ENCODE data around the gene XG.
"Not testable (repeated sequence)": the region's sequence is repeated elsewhere in the genome, so short reads cannot be mapped to it uniquely, and the experiment has no call there.

The XG gene, protein sequence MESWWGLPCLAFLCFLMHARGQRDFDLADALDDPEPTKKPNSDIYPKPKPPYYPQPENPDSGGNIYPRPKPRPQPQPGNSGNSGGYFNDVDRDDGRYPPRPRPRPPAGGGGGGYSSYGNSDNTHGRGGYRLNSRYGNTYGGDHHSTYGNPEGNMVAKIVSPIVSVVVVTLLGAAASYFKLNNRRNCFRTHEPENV

GRCh38 chrX:2751874-2752300 is at the start of gene XG:
XG (plus strand) TSS chrX:2752040; CDS start chrX:2752275, 235 bp downstream.
- DNase-seq; in situ Hi-C loops (cut with HindIII; ENCODE audit: low pct_ligation_motif_present, low pct_unique_long_range_greater_than_20kb, low sequenced_read_pairs): not testable (repeated sequence)

- in situ Hi-C loops (cut with HindIII; ENCODE audit: low pct_ligation_motif_present, low pct_unique_long_range_greater_than_20kb, low sequenced_read_pairs), result no loop called here
- DNase-seq, result no peak
Measured at GRCh38 chrX:2703991-2704369, 47.9 kb upstream of the XG start.

GRCh38 chrX:2705046-2705832 is 46.6 kb upstream of the XG start:
- no peak for DNase-seq

DNA sequence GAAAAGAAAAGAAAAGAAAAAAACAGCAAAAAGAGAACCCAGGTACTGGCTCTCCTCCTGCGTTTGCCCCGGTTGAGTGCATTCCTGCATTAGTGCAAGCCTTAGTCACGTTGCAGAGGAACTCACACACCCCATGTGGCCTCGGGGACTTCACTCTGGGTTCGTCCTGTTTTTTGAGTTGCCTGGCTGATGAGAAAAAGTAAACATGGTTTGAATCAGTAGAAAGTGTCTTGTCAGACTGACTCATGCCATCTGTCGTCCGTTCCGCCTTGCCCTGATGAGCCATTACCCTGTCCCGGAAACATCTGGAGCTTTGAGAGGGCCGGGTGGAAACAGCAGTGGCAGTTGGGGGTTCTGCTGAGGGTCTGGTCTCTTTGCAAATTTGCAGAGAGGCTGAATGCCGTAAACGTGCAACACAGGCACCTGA is 44.5 kb upstream of the XG start:
- peak; percentile 57 for DNase-seq
- in situ Hi-C loops (cut with HindIII; ENCODE audit: low pct_ligation_motif_present, low pct_unique_long_range_greater_than_20kb, low sequenced_read_pairs), result no loop called here

More at GRCh38 chrX:2705046-2705832, 46.6 kb upstream of the XG start:
- in situ Hi-C loops (cut with HindIII; ENCODE audit: low pct_ligation_motif_present, low pct_unique_long_range_greater_than_20kb, low sequenced_read_pairs), result no loop called here

GRCh38 chrX:2708021-2708420 is 43.8 kb upstream of the XG start:
- DNase-seq, result no peak
- in situ Hi-C loops (cut with HindIII; ENCODE audit: low pct_ligation_motif_present, low pct_unique_long_range_greater_than_20kb, low sequenced_read_pairs), result no loop called here

- no peak for DNase-seq
- in situ Hi-C loops (cut with HindIII; ENCODE audit: low pct_ligation_motif_present, low pct_unique_long_range_greater_than_20kb, low sequenced_read_pairs), result no loop called here
Measured at GRCh38 chrX:2708592-2709188, 43.1 kb upstream of the XG start.

GRCh38 chrX:2709556-2709955 is 42.3 kb upstream of the XG start:
- in situ Hi-C loops (cut with HindIII; ENCODE audit: low pct_ligation_motif_present, low pct_unique_long_range_greater_than_20kb, low sequenced_read_pairs), result no loop called here
- no peak for DNase-seq

DNA sequence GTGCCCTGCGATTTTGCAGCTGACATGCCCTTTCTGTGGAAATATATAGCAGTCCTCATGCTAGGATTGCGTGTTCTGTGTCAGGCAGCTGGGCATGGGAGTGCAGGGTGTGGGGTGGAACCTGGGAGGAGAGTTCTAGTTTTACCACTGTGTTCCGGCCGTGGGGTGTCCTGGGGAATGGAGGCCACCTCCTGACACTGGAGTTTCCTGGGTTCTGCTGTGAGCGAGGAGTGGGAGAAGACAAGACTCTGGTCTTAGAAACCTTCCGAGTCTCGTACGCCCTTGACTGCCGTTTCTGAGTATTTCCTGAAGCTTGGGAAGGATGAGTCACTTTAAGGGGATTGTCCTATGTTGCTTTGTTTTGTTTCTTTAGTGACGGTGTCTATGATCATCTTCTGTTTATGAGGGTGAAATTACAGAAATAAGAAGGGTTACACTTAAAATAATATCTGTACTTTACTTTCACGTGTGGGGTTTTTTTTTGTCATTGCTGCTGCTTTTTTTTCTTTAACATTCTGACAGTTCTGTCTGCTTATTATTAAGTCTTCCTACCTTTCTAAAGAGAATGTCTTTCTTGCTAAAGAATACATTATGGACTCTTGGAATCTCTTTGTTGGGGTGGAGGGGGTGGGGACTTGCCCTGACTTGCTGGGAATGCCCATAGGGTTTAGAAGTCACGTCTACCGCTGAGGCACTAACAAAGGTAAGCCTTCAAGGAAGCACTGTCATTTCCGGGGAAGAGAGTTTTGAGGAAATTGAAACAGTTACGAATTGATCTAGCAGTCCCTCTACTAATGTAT is 41.6 kb upstream of the XG start:
- DNase-seq, result peak; percentile 20
- in situ Hi-C loops (cut with HindIII; ENCODE audit: low pct_ligation_motif_present, low pct_unique_long_range_greater_than_20kb, low sequenced_read_pairs), result no loop called here

DNA sequence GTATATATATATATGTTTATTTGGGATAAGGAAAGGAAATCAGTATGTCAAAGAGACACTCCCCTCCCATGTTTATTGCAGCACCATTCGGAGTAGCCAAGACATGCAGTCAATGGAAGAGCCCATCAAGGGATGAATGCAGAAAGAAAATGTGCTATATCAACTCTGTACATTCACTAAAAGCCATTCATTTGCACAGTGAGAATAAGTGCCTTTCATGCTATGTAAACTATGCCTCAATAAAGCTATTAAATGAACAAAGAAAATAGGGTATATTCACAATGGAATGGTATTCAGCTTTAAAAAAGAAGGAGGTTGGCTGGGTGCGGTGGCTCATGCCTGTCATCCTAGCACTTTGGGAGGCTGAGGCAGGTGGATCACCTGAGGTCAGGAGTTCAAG is 40.4 kb upstream of the XG start:
- in situ Hi-C loops (cut with HindIII; ENCODE audit: low pct_ligation_motif_present, low pct_unique_long_range_greater_than_20kb, low sequenced_read_pairs), result no loop called here
- DNase-seq, result no peak

- no peak for DNase-seq
- in situ Hi-C loops (cut with HindIII; ENCODE audit: low pct_ligation_motif_present, low pct_unique_long_range_greater_than_20kb, low sequenced_read_pairs), result no loop called here
Measured at GRCh38 chrX:2712428-2712827, 39.4 kb upstream of the XG start.

DNA sequence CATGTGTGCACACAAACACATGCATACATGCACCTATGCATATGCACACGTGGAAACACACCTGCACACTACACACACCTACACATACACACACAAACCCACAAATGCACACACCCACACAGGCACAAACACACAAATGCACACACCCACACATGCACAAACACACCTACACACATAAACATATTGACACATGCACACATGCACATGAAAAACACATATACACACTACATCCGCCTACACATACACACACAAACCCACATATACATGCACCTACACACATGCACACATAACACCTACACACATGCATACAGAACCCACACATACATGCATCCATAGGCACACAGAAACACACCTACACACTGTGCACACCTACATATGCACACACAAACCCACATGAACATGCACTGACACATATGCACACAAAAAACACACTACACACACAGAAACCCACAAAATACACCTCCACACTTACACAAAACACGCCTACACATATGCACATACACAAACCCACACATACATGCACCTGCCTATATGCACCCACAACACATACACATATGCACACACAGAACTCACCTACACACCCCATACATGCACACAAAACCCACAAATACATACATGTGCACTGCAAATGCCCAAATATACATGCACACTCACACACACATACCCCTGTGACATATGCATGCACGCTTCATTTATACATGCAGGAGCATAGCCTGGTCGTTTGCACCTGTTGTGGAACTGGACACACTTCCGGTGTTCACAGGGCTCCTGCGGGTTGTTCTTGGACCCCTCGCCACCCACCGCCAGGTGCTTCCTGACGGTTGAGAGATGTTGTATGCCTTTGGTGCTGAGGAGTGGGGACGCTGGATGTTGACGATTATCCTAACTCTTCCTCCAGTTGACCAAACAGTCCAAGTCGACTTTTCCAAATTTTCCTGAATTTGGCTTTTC is 38.7 kb upstream of the XG start:
- in situ Hi-C loops (cut with HindIII; ENCODE audit: low pct_ligation_motif_present, low pct_unique_long_range_greater_than_20kb, low sequenced_read_pairs), result no loop called here
- DNase-seq, result no peak

DNA sequence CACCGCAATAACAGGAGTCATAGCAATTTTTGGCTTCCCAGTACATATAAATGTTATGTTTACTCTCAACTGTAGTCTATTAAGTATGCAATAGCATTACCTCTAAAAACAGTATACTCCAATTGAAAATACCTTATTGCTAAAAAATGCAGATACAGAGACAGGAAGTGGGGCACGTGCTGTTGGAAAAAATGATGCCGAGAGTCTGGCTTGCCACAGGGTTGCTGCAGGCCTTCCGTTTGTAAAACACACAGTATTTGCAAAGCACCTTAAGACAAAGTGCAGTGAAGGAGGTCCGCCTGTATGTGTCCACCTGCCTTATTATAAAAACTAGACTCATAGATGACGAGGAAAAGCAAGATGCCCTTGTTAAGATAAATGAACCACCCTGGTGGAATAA is 37.3 kb upstream of the XG start:
- in situ Hi-C loops (cut with HindIII; ENCODE audit: low pct_ligation_motif_present, low pct_unique_long_range_greater_than_20kb, low sequenced_read_pairs), result no loop called here
- DNase-seq, result no peak

DNA sequence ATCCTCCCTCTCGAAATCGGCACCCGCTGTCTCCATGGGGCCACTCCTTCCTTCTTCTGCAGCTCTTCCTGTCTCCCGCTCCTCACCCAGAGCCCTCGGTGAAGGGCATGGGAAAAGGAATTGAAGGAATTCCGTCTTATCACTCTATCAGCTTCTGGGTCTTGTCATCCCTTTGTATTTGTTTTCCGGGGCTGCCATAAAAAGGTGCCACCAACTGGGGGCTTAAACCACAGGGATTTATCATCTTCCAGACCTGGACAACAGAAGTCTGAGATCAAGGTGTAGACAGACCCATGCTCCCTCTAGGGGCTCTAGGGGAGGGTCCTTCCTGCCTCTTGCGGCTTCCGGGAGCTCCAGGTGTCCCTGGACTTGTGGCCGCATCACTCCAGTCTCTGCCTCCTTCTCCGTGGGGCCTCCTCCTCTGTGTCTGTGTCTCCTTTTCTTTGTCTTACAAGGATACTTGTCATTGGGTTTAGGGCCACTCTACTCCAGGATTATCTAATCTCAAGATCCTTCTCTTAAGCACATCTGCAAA is 36.7 kb upstream of the XG start:
- in situ Hi-C loops (cut with HindIII; ENCODE audit: low pct_ligation_motif_present, low pct_unique_long_range_greater_than_20kb, low sequenced_read_pairs), result no loop called here
- no peak for DNase-seq

GRCh38 chrX:2717312-2717711 is 34.5 kb upstream of the XG start:
- in situ Hi-C loops (cut with HindIII; ENCODE audit: low pct_ligation_motif_present, low pct_unique_long_range_greater_than_20kb, low sequenced_read_pairs), result no loop called here

DNA sequence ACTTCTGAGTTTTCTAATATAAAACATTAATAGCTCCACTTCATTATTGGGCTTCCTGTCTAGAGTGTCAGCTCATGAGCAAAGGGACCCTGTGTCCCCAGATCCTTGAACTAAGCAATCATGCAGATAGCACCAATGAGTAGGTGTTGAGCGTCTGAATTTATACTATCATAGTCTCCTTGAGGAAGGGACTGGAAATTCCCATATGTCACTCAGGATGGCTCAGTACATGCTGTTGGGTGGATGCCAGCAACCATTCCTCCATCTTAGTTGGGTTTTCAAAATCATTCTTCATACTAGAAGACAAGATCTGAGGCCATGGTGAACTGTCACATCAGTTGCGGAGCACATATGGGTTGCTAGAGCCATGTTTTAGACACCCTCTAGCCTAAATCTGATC is 33.0 kb upstream of the XG start:
- no peak for DNase-seq
- in situ Hi-C loops (cut with HindIII; ENCODE audit: low pct_ligation_motif_present, low pct_unique_long_range_greater_than_20kb, low sequenced_read_pairs), result no loop called here

More at GRCh38 chrX:2717312-2717711, 34.5 kb upstream of the XG start:
- DNase-seq, result no peak

DNA sequence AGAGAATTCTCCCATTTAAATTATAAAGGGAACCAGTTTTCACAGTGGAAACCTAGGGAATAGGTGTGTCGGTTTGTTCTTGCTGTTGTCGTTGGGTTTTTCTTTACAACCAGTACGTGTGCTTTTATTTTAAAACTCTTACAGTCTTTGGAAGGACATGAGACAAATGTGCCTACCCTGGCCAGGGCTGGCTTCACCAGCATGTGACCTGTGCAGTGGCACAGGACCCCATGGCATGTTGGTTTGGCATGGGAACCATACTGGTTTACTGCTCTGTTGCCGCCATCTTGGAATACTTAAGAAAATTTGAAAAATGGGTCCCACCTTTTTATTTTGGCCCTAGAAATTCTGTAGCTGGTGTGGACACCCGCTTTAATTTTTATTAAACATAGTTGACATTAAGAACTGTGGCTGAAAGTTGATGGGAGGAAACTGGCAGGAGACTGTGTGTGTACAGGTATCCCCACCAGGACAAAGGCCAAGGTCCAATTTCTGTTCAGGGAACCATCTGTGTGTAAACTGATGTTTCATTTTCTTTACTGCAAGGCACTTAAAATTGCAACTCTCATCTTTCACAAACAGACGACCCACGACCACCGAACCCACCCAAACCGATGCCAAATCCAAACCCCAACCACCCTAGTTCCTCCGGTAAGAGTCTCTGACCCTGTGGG is 31.9 kb upstream of the XG start:
- DNase-seq, result no peak
- in situ Hi-C loops (cut with HindIII; ENCODE audit: low pct_ligation_motif_present, low pct_unique_long_range_greater_than_20kb, low sequenced_read_pairs), result no loop called here

DNA sequence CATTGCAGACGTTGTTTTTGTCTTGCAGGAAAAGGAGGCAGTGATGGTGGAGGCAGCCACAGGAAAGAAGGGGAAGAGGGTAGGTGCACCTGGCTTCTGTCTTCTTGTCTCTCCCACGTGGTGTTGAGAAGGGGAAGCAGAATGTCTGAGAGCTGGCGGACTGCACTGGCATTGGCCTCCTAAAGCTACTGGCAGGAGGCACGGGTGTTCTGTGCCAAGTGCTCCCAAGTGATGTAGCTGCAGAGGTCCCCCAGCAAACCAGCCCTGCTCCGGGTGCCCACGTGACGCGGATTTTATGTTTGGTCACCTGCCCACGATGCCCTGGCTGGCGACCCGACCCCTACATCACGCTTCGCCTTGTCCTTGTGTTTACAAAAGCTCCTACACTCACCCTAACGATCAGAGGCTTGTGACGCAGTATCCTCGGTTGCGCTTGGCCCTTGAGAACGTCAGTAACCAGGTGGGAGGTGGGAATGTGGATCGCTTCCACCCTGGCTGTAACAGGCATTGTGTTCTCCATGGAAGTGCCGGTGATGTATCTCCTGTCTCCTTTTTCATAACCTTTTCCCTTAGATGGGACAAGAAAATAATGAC is 28.5 kb upstream of the XG start:
- DNase-seq, result no peak
- in situ Hi-C loops (cut with HindIII; ENCODE audit: low pct_ligation_motif_present, low pct_unique_long_range_greater_than_20kb, low sequenced_read_pairs), result no loop called here
